GM19043 (cell line): Measurements from ENCODE around the gene SLC7A1.
A peak's percentile ranks its signal among the peaks of the same experiment; 100 is the strongest.

Experiments
- ATAC-seq: cut with Tn5 transposase; IDR thresholded peaks from one replicate; pipeline ENCODE4 v1.9.1; 2021; ENCODE audit warnings: low read depth; ENCODE audit not compliant: unreplicated experiment

Gene SLC7A1

DNA sequence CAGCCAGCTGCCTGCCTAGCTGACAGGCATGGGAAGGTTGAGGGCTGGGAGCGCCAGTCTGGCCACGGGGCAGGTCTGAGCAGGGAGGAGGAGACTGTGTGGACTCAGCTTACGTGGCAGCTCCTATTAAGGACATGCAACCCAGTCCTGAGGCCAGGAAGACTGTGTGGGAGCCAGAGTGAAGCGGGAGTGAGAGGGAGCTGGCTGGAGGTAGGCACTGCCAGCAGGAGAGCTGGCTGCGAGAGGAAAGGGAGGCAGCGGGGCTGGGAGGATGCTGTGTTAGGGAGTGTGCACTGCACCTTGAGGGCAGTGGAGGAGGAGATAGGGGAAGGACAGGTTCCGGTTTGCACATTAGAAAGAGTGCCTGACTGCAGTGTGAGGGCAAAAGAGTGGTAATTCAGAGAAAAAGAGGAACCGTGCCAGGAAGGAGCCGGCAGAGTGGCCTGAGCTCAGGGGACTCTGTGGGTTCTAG is 99.2 kb downstream of the SLC7A1 start:
- ATAC-seq: peak; percentile 71

DNA sequence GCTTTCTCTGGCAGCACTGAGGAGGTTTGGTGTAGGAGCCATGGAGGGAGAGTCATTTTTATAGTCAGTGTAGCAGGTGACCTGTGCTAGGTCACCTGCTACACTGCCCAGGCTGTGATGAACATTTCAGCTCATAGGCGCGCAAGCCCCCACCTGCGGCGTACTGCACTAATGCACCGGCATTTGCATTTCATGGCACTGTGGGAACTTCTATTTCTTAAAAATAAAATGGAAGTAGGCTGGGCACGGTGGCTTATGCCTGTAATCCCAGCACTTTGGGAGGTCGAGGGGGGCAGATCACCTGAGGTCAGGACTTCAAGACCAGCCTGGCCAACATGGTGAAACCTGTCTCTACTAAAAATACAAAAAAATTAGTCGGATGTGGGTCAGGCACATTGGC is 101.0 kb downstream of the SLC7A1 start:
- ATAC-seq: no peak

DNA sequence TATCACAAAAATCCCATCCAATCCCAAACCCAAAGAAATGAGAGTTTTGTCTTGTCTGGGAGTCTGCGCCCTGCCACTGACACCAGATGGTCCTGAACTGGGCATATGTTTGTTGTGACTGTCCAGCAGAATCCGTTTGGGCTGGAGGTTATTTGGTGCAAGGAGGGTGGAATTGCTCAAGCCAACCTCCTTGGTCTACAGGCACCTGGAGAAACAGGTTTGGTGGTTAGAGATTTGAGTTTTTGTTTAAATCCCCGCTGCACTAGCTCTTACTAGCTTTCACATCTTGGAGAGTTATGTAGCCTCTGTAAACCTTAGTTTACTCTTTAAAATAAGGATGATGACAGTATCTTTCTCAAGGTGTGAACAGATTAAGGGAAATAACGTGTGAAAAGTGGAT is 101.7 kb downstream of the SLC7A1 start:
- no peak for ATAC-seq

DNA sequence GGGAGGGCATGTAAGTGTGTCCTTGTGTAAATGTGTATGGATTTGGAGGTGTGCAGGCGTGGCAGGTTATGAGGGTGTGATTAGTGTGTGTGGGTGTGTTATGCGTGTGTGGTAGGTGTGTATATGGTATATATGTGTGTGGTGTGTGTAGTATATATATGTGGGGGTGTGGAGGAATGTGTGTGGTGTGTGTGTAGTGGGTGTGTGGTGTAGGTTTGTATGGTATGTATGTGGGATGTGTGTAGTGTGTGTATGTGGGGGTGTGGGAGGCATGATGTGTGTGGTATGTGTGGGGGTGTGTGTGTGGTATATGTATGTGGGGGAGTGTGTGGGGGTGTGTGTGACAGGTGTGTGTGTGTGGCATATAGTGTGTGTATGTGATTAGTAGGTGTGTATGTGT is 104.2 kb downstream of the SLC7A1 start:
- no peak for ATAC-seq

DNA sequence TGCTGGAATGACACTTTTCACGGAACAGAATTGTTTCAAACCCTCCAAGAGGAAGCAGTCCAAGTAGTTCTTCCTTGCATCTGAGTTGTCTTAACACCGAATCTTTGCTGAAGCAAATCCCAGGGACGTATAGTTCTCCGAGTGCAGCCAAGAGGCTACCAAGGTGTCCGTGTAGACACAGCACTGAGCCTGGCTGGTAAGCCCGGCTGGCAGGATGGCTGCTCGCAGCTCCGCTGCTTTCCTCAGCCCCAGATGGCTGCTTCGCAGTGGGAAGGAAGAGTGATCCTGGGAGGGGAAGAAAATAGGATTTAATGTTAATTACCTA is 105.0 kb downstream of the SLC7A1 start:
- ATAC-seq: no peak

DNA sequence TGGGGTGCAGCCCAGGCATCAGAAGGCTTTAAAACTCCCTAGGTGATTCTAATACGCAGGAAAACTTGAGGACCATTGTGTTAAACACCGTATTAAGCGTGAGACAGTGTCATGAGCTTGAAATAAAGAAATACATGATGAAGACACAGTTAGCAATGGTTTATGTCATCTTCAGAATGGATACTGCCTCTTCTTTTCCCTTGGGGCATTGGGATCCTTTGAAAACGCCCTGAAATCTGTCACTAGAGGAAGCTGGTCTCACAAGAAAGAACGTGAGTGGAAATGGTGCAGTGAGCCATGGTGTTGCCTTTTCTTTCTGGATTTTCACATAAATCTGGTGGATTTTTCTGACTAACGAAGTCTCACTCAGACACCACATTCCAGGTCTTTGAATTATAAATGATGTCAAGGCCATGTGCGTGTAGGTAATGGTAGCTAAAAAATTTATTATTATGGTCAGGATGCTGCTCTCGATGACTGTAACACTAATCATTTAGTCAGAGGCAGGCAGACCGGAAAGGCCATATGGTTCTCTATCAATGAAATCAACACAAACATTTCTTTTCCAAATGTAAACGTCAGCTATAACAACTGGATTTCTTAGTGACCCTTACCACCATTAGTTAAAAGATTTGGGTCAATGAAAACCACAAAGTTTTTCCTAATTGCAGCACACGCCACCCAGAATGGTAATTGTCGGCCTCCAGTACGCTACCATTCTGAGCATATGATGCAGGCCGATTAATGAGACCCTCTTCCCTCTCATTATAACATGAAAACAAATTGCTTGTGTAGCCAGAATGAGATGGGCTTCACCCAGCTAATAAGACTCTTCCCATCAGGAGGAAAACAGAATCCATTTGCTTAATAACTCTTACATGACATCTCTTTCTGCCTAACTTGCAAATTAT is 105.6 kb downstream of the SLC7A1 start:
- ATAC-seq: no peak

DNA sequence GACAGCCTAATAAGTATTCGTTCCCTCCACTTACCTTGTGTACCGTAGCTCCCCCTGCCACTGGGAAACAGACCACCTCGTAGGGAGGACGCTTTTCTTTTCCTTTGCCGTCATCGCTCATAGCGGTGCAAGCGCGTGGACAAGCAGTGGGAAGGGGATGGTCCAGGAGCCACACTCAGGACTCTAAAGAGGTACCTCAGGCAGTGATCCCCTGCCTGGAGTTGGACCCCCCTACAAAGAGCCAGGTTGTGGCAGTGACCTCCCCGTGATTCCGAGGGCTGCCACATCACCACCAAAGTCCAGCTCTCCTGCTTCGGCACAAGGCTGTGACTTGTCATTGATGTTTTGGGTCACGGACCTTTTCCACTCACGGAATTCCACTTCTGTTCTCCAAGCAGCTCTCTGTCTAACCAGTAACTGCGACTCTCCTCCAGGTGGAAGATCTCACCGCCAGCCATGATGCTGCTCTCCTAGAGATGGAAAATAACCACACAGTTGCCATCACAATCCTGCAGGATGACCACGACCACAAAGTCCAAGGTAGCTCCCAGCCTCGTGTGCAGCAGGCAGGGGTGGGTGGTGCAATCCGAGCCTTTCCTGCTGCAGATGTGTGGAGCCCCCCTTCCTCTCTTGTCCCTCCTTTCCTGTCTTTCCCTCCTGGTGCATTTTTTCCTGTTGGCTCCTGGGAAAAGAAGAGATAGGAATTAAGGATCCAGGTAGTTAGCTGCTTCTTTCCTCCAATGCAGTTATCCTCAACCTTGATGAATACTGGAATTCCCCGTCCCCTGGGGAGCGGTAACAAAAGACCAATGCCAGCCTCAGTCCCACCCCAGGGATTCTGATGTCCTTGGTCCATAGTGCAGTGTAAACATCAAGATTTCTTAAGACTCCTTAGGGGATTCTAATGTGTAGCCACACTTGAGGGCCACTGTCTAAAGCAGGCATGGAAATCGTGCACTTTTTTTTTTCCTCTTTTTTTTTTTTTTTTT is 107.7 kb downstream of the SLC7A1 start:
- no peak for ATAC-seq

DNA sequence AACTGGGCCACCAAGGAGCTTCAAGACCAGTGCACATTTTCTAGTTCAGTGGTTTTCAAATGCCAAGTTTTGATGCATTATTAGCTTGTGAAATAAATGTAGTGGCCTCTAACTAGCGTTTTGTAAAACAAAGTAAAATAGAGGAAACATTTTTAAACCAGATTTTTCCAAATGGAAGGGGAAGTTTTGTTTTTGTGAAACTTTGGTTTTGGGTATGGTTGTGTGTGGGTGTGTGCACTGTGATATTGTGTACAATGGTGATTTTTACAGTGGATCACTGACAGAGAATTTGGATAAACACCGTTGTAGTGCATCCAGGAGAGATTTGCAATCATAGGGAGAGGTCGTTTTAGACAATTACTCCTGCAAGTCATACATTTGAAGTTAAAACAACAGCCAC is 108.9 kb downstream of the SLC7A1 start:
- no peak for ATAC-seq

DNA sequence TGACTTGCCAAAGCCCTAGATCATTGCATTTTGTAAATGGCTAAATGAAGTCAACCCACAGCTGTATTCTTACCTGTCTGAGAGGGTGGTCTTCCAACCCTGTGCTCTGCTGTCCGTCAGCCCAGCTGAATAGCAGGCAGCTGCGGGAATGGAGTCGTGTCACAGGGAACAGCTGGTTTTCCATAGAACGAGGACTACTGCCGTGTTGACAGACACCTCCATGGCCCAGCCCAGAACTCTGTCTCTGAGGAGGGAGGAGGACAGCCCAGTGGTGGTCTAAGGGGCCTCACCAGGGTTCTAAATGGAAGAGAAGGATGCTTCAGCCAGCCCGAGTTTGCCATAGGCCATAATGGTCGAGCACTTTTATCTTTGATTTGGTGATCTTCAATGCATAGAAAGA is 110.7 kb downstream of the SLC7A1 start:
- no peak for ATAC-seq

DNA sequence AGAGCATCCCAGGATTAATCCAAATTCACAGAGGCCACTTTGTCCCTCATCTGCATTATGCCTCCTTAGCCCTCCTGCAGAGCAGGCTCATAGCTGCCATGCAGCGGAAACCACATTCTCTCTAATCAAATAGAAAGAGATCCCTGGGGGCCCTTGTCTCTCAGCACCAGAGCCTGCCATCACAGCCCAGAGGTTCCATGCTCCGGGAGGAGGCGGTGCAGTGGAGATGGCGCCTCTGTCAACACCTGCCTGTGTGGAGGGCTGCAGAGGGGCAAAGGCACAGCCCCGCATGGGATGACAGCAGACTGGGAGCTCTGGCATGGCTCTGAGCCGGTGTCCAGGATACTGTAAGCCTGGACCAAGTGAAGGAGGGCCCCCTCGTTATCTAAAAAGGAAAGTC is 111.3 kb downstream of the SLC7A1 start:
- ATAC-seq: no peak

DNA sequence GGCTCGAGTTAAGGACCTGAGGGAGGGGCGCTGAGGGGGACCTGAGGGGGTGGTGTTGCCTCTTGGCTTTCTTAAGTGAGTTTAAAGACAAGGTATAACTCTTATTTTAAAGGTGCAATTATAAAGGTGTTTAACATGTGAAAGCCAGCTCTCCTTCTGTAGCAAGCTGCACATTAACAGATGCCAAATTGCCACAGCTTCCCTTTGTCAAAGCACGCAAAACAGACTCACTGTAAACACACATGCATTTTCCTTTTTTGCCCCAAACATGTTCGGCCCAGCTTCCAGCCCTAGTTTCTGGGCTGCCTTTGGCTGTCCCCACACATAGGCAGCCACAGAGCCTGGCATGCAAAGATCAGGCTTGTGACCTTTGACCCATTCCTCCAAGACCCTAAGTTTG is 111.9 kb downstream of the SLC7A1 start:
- no peak for ATAC-seq

DNA sequence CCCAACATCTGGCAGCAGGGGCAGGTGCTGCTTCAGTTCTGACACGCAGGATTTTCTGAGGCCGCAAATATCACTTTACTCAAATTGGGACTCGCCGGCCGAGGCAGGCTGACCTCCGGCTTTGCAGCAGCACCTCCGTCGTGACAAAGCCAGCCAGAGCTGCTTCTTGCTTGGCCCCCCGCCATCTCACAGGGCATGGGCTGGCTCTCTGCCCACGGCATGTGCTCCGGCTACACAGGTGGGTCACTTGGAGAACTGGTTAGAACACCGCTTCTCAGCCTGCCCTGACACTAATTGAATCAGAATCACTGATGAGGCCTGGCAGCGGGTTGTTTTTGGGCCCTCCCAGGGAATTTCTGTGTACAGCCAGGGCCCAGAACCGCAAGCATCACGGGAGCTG is 112.3 kb downstream of the SLC7A1 start:
- no peak for ATAC-seq

DNA sequence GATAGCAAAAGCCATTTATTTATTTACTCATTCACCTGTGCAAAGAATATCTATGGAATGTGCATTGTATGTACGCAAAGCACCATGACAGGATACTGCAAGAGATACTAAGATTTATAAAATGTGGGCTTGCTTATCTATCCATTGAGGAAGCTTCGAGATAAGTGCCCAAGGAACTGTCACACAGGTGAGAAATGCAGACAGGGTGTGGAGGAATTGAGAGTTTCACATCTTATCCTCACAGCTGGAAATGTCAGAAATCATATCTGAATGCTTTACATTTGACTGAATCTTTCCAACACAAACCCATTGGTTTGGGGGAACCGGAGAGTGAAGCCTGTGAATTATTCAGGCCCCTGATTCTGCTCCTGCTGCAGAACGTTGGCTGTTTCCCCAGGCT is 113.0 kb downstream of the SLC7A1 start:
- no peak for ATAC-seq

DNA sequence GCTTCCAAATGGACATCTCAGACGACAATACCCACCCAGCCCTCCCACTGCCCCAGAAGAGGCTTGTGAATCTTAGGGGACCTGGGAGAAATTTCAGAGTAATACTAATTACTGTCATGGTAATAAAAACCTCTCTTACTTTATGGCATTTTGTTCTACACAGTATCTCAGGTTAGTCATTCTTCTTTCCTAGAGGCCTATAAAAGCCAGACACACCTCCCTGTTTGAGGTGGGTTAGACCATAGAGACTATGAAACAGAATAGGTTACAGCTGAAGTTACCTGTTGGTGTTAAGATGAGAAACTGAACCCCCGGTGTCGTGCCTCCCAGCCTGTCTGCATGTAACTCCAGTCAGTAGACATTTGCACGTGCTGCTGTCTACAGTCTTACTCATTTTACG is 113.9 kb downstream of the SLC7A1 start:
- no peak for ATAC-seq

DNA sequence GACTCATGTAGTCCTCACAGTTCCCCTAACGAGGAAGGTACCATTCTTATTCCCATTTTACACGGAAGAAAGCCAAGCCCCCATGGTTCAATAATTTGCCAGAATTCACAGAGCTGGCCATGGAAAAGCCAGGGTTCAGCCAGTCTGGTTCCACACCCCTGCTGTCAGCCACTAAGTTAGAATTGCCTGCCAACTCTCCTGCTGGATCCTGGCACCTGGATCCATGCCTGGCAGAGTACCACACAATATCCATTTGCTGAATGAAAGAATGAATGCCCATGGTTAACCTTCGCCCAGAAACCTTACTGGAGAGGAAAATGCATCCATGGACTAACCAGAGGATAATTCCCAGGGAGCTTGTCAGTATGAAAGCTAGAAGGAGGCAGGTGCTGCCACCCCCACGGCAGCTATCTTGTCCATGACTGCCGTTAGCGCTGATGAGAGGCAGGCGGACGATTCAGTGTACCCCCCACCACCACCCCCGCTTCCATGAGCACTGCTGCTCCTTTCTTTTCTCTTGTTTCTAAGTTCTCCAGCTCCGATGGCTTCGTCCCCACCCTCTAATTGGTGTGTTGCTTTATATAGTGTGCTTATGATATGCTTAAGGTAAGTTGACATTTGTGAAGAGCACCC is 114.5 kb downstream of the SLC7A1 start:
- no peak for ATAC-seq

DNA sequence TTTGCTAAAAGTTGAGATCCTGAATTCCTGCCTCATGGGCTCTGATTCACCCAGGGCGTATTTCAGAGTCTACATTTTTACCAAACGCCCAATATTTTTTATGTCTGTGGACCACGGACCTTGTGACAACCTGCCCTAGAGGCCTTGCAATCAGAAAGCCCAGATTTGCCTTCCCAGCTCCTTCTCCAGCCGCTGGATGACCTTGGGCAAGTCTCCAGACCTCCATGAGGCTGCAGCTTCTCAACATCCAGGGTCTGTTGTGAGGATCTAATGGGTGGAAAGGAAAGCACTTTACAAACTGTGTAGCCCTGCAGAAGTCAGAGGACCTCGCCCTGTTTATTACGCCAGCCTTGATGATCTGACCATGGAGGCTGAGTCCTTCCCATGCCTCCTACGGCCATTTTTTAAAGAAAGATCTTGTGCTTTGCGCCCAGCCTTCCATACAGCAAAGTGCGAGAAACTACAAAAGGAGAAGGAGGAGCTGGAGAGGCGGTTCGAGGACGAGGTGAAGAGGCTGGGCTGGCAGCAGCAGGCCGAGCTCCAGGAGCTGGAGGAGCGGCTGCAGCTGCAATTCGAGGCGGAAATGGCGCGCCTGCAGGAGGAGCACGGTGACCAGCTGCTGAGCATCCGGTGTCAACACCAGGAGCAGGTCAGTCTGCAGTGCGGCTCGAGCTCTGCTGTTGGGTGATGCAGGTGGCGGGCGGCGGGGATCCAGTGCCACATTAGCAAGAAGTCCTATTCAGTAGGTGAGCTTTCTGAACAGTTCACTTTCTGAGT is 115.6 kb downstream of the SLC7A1 start:
- no peak for ATAC-seq

DNA sequence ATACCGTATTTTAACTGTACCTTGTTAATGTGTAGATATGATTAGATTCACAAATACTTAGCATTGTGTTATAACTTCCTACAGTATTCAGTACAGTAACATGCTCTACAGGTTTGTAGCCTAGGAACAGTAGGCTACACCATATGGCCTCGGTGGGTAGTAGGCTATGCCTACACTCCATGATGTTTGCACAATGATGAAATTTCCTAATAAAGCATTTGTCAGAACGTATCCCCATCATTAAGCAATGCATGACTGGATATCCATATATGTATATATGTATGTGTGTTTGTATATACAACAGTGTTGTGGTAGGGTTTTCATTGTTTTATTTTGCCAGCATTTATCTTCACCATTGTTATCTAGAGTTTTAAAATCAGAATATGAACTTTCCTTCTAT is 119.4 kb downstream of the SLC7A1 start:
- ATAC-seq: no peak

DNA sequence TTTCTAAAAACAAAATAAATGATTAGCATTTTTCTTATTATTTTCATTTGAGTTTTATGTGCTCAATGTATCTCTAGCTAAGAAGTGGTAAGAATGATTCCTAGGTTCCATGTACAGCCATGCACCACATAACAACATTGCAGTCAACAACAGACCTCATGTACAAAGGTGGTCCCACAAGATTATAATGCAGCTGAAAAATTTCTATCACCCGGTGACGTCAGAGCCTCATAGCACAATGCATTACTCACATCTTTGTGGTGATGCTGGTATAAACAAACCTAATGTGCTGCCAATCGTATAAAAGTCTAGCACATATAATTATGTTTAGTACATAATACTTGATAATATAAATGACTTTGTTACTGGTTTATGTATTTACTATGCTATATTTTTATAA is 120.5 kb downstream of the SLC7A1 start:
- ATAC-seq: no peak

DNA sequence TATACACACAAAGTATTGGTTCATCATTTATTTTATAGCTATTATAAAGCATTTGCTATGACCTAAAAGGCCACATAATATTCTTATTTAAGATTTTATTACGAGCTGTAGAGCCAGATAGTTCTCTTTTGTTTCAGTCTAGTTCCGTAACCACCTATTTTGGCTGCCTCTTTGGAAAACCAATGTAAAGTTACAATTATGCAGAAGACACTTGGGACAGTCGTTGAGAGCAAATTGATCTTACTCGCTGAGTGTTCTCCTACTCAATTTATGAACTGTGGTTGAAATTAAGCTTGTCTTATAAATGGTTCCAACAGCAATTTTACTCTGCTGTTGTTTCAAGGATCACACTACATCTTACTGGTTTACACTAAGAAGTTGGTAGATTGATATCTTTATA is 122.3 kb downstream of the SLC7A1 start:
- ATAC-seq: no peak

DNA sequence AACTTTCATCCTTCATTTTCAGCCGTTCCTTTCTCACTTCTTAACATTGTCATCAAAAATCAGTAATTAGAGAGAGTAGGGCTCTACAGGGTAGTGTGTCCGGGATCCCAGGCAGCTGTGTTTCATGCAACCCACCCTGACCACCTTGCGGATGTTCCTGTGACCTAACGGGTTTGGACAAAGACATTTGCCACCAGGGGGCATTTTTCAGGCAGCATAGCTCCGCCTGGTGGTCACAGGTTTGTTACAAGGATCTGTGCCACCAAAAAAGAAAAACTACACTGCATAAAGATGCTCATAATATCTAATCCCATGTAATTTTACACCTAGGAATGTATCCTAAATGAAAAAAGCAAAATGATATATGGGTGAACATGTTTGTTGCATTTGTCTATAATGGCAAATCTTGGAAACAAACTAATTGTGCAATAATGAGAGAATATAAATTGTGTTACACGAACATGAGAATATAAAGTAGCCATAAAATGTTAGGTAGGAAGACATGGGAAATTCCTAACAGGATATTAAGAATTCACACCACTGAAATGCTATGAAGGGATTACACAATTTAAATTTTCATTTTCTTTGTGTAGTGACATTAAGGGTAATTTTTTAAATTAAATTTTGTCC is 123.0 kb downstream of the SLC7A1 start:
- no peak for ATAC-seq
